Measurements from ENCODE around the gene TIMP4.

The TIMP4 gene

GRCh38 chr3:12185172-12185710 lies 26.5 kb upstream of the TIMP4 start:
- DNase-seq = peak; percentile 19

- no peak for DNase-seq
Measured at GRCh38 chr3:12184541-12184940, 25.8 kb upstream of the TIMP4 start.

GRCh38 chr3:12182687-12183441 lies 24.2 kb upstream of the TIMP4 start:
- DNase-seq = no peak

GRCh38 chr3:12181806-12182205 lies 23.1 kb upstream of the TIMP4 start:
- no peak for DNase-seq

- DNase-seq = no peak
Measured at GRCh38 chr3:12181301-12181700, 22.6 kb upstream of the TIMP4 start.

- DNase-seq = no peak
Measured at GRCh38 chr3:12180631-12181030, 21.9 kb upstream of the TIMP4 start.

- no peak for DNase-seq
Measured at GRCh38 chr3:12180218-12180617, 21.5 kb upstream of the TIMP4 start.

GRCh38 chr3:12179441-12179840 lies 20.7 kb upstream of the TIMP4 start:
- DNase-seq = no peak

- no peak for DNase-seq
Measured at GRCh38 chr3:12178091-12178820, 19.5 kb upstream of the TIMP4 start.

GRCh38 chr3:12177126-12177525 lies 18.4 kb upstream of the TIMP4 start:
- peak; percentile 11 for DNase-seq

GRCh38 chr3:12175844-12176453 lies 17.2 kb upstream of the TIMP4 start:
- peak; percentile 65 for DNase-seq

GRCh38 chr3:12175137-12175593 lies 16.5 kb upstream of the TIMP4 start:
- DNase-seq = no peak

- peak; percentile 33 for DNase-seq
Measured at GRCh38 chr3:12170207-12170606, 11.5 kb upstream of the TIMP4 start.

GRCh38 chr3:12165909-12166308 lies 7.2 kb upstream of the TIMP4 start:
- peak; percentile 33 for DNase-seq

- DNase-seq = no peak
Measured at GRCh38 chr3:12159227-12159601, 502 bp upstream of the TIMP4 start.

GRCh38 chr3:12157026-12157425 lies 1.7 kb downstream of the TIMP4 start:
- no peak for DNase-seq

- DNase-seq = no peak
Measured at GRCh38 chr3:12155828-12156227, 2.9 kb downstream of the TIMP4 start.

GRCh38 chr3:12155264-12155663 lies 3.4 kb downstream of the TIMP4 start:
- no peak for DNase-seq

GRCh38 chr3:12154151-12154550 lies 4.6 kb downstream of the TIMP4 start:
- DNase-seq = no peak

GRCh38 chr3:12150112-12150511 lies 8.6 kb downstream of the TIMP4 start:
- no peak for DNase-seq

- no peak for DNase-seq
Measured at GRCh38 chr3:12149029-12149428, 9.7 kb downstream of the TIMP4 start.

GRCh38 chr3:12148183-12148940 lies 10.3 kb downstream of the TIMP4 start:
- no peak for DNase-seq

Measured in hematopoietic multipotent progenitor cell treated with erythropoietin and hydrocortisone succinate and interleukin-3 and kit ligand, for 6 days (in vitro differentiated cells).